Measurements from ENCODE around the gene CCND1.

The CCND1 gene

DNA sequence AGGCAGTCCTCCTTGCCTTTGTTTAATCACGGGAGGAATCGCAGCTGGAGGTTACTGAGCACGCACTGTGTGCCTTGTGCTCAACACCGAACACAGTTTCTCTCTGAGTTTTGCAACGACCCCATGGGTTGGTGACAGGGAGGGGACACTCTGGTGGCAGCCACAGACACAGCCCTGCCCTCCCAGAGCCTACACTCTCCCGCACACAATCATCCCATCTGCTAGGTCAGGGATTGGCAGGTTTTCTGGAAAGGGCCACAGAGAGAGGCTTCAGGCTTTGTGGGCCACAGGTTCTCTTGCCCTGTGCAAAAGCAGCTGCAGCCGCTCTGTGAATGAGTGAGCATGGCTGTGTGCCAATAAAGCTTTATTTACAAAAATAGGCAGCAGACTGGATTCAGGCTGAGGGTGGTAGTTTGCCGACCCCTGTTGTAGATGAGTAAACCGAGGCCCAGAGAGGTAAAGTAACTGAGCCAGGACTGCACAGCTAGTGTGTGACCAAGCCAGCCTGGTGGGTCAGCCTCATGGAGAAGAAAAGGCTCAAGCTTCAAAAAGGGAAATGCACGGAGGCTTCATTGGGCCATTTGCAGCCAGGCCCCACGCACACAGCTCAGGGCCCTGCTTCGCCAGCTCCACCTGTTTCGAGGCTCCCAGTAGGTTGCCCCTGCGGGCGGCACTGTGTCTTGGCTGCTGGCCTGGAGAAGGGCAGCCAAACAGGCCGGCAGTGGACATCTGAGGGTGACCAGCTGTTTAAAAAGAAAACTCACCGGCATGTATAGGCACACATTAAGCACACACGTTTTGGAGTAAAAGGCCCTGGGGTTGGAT lies 17.9 kb downstream of the CCND1 start:
- H3K4me2 ChIP-seq: no peak overlapping the region
- H3K27me3 ChIP-seq: no peaks in the 10 kb centered on the region
- H3K4me3 ChIP-seq: no peak overlapping the region
- no peak overlapping the region for H3K27ac ChIP-seq
- TF ChIP-seq Cebpa-rat (IDR thresholded peaks at IDR 0.05): no peak
- H3K36me3 ChIP-seq: peaks cover 2% of the 10 kb centered on the region; the same call in 1 of the 2 replicates
- H3K4me1 ChIP-seq: peaks cover 32% of the 10 kb centered on the region
- no peak overlapping the region for H3K9ac ChIP-seq
- H4K20me1 ChIP-seq: peaks cover 18% of the 10 kb centered on the region
- H3K9me3 ChIP-seq: no peaks in the 10 kb centered on the region

DNA sequence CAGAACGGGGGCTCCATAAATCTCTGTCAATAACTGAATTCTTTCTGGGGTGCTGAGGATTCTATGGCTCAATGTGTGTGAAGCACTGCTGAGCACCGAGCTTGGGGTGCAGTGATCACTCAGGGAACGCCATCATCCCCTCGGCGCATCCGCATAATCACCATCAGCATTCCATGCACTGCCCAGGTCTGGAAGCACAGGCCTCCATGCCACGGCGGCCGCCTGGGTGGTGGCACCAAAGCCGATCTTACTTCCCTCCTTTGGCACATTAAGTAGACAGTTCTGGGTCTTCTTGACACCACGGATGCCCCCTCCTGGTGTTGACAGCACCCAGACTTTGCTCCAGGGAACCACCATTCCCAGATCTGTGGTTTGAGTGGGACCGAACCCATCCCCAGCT lies 18.6 kb downstream of the CCND1 start:
- H3K4me2 ChIP-seq: no peak overlapping the region
- H3K9me3 ChIP-seq: no peaks in the 10 kb centered on the region
- H3K27me3 ChIP-seq: no peaks in the 10 kb centered on the region
- H3K36me3 ChIP-seq: peaks cover 9% of the 10 kb centered on the region; the same call in 1 of the 2 replicates
- peaks cover 36% of the 10 kb centered on the region for H3K4me1 ChIP-seq
- H3K9ac ChIP-seq: no peak overlapping the region
- H4K20me1 ChIP-seq: peaks cover 26% of the 10 kb centered on the region
- no peak for TF ChIP-seq Cebpa-rat (IDR thresholded peaks at IDR 0.05)
- no peak overlapping the region for H3K27ac ChIP-seq
- no peak overlapping the region for H3K4me3 ChIP-seq

DNA sequence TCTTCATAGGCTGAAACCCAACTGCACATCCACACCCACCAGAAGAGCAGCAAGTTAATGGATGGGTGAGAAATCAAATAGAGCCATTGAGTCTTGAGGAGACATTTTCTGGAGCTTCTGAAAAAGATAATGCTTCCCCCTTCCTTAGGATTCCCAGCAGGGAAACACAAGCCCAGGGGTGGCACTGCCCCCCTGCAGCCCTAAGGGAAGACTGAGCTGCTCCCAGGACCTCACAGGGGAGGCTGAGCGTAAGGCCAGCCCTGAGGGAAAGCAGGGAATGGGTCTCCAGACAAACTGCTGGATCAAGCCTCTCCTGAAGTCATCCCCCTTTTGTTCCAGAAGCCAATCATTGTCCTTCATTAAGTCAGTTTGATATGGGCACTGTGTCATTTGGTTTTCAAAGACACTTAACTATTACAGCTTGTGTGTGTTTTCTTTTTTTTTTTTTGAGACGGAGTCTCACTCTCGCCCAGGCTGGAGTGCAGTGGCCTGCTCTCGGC lies 19.1 kb downstream of the CCND1 start:
- H3K27ac ChIP-seq: no peak overlapping the region
- H3K4me3 ChIP-seq: no peak overlapping the region
- H4K20me1 ChIP-seq: peaks cover 30% of the 10 kb centered on the region
- no peaks in the 10 kb centered on the region for H3K9me3 ChIP-seq
- no peak overlapping the region for H3K9ac ChIP-seq
- H3K4me1 ChIP-seq: peaks cover 38% of the 10 kb centered on the region
- H3K4me2 ChIP-seq: no peak overlapping the region
- no peak for TF ChIP-seq Cebpa-rat (IDR thresholded peaks at IDR 0.05)
- H3K36me3 ChIP-seq: peaks cover 12% of the 10 kb centered on the region; the same call in 1 of the 2 replicates
- H3K27me3 ChIP-seq: no peaks in the 10 kb centered on the region

DNA sequence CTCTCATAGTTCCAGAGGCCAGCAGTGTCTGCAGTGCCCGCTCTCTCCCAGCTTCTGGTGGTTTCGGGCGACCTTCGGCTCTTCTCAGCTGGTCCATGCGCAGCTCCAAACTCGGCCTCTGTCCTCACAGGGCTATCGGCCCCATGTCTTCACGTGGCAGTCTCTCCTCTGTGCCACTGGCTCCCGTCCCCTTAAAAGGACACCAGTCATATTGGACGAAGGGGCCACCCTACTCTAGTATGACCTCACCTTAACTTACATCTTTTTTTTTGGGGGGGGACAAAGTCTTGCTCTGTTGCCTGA lies 20.4 kb downstream of the CCND1 start:
- peaks cover 48% of the 10 kb centered on the region for H3K4me1 ChIP-seq
- peaks cover 43% of the 10 kb centered on the region for H4K20me1 ChIP-seq
- no peak for TF ChIP-seq Cebpa-rat (IDR thresholded peaks at IDR 0.05)

DNA sequence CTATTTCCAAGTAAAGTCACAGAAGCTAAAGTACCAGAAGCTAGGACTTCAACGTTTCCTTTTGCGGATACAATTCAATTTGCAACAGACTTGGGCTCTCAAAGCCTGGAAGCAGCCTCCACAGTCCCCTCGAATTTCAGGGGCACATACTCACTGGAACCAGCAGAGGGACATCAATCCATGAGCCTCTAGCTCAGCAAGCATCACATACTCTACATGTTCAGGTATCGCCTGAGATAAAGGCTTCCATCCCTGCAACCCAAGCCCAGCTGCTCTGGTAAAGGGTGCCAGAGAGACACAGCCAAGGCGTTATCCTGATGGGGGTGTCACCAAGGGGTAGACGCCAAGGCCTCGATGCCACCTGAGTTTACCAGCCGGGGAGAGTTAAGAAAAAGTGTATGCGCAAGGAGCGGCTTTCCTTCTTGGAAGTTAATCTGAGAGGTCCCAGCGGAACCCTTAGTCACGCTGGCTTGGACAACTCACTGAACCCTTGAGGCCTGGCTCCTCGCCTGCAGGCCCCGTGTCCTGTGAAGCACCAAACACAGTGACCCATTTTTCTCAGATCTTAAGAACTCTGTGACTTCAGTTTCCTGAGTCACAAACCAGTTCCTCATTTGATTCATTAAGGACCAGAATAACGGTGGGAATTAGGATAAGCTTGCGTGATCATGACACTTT lies 21.2 kb downstream of the CCND1 start:
- Histone ChIP-seq H4K20me1 (peaks cover 51% of the 10 kb centered on the region), H3K4me2 (peak overlapping the region; percentile 70)

More for the DNA sequence above, 20.4 kb downstream of the CCND1 start:
- Histone ChIP-seq H3K27ac (no peak overlapping the region), H3K9ac (no peak overlapping the region), H3K4me3 (no peak overlapping the region), H3K27me3 (no peaks in the 10 kb centered on the region), H3K9me3 (no peaks in the 10 kb centered on the region), H3K36me3 (peaks cover 21% of the 10 kb centered on the region; the same call in 1 of the 2 replicates), H3K4me2 (peak overlapping the region; percentile 70)

DNA sequence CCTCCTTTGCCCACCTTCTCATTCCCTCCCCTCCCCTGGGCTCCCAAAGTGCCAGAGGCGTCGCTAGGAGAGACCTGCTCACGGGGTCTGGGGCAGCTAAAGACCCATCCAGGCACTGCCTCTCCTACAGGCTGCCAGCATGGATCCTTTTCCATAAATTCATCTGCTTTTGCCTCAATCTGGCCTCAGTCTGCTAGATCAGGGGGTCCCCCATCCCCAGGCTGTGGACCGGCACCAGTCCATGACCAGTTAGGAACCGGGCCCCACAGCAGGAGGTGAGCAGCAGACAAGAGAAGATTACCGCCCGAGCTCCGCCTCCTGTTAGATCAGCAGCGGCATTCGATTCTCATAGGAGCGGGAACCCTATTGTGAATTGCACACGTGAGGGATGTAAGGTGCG lies 21.9 kb downstream of the CCND1 start:
- Histone ChIP-seq H3K27me3 (no peaks in the 10 kb centered on the region), H3K9ac (peak overlapping the region; percentile 28; the same call in 1 of the 2 replicates), H3K4me2 (peak overlapping the region; percentile 70), H3K4me3 (no peak overlapping the region), H3K27ac (peak overlapping the region; percentile 33; the same call in 1 of the 2 replicates), H4K20me1 (peaks cover 57% of the 10 kb centered on the region), H3K9me3 (no peaks in the 10 kb centered on the region), H3K4me1 (peaks cover 51% of the 10 kb centered on the region), H3K36me3 (peaks cover 36% of the 10 kb centered on the region)
- no peak for TF ChIP-seq Cebpa-rat (IDR thresholded peaks at IDR 0.05)

More for the DNA sequence above, 21.2 kb downstream of the CCND1 start:
- Histone ChIP-seq H3K4me3 (no peak overlapping the region), H3K27me3 (no peaks in the 10 kb centered on the region), H3K9me3 (no peaks in the 10 kb centered on the region), H3K27ac (peak overlapping the region; percentile 33; the same call in 1 of the 2 replicates), H3K36me3 (peaks cover 29% of the 10 kb centered on the region), H3K9ac (peak overlapping the region; percentile 28; the same call in 1 of the 2 replicates), H3K4me1 (peaks cover 48% of the 10 kb centered on the region)
- no peak for TF ChIP-seq Cebpa-rat (IDR thresholded peaks at IDR 0.05)

DNA sequence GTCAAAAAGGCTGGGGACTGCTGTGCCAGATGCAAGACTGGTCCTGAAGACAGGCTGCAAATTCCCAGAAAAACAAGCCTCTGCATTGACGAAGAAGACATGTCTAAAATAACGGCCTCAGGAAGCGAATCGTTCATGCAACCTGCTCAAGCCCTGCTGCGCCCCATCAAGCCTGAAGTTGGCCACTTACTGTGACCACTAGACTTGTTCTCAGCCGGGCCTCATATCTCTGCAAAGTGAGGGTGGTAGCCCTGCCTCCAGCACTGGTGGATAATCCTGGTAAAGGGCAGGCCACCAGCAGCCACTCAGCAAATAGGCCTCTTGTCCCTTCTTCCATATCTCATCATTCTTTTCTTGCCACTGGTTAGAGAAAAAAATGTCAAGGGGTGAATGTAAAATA lies 22.4 kb downstream of the CCND1 start:
- Histone ChIP-seq H3K27ac (no peak overlapping the region), H3K4me1 (peaks cover 56% of the 10 kb centered on the region), H4K20me1 (peaks cover 62% of the 10 kb centered on the region), H3K36me3 (peaks cover 37% of the 10 kb centered on the region), H3K4me2 (peak overlapping the region; percentile 70), H3K4me3 (no peak overlapping the region), H3K9ac (no peak overlapping the region), H3K27me3 (no peaks in the 10 kb centered on the region), H3K9me3 (no peaks in the 10 kb centered on the region)
- no peak for TF ChIP-seq Cebpa-rat (IDR thresholded peaks at IDR 0.05)

DNA sequence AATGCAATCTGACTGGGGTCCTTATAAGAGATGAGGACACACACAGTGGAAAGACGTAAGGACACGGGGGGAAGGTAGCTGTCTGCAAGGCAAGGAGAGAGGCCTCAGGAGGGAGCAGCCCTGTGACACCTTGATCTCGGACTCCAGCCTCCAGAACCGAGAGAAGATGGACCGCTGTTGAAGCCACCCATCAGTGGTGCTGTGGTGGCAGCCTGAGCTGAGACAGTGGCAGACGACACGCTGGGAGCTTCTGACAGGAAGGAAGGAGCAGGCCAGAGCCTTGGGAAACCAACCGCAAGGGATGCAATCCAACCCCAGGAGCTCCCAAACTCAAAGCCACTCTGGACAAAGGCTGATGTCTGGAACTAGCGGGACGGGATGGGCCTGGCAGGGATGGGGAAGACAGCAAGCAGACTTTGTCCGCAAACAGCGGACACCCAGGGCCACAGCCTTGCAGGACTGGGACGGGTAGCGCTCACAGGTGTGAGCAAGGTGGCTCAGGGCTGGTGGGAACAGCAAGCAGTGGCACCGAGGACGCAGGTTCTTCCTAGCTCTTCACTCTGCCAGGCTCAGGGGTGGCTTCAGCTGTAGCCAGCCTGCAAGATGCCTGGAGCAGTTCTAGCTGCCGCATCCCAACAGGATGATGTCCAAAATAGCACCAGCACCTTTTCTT lies 23.3 kb downstream of the CCND1 start:
- TF ChIP-seq Cebpa-rat (IDR thresholded peaks at IDR 0.05): no peak
- H3K4me2 ChIP-seq: peak overlapping the region; percentile 70
- peaks cover 66% of the 10 kb centered on the region for H3K4me1 ChIP-seq
- H3K9ac ChIP-seq: no peak overlapping the region
- no peaks in the 10 kb centered on the region for H3K27me3 ChIP-seq
- H4K20me1 ChIP-seq: peaks cover 68% of the 10 kb centered on the region
- H3K4me3 ChIP-seq: no peak overlapping the region
- no peaks in the 10 kb centered on the region for H3K9me3 ChIP-seq
- H3K36me3 ChIP-seq: peaks cover 40% of the 10 kb centered on the region
- H3K27ac ChIP-seq: no peak overlapping the region

DNA sequence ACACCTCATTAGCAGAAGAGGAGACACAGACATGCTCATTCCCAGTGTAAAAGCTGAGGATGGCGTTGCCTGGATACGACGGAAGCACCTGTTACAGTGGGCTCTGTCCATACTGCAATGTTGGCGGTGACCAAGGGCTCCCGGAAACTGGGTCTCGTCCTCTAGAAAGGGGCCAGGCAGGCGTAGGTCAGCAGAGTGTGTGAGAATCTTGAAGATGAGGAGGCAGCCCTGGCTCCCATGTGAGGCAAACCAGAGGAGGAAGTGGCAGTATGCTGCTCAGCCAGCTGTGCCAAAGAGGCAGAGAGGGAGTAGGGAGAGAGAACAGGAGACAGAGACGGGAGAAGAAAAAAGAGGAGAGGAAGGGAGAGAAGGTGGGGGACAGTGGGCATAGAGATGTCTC lies 23.9 kb downstream of the CCND1 start:
- Histone ChIP-seq H4K20me1 (peaks cover 75% of the 10 kb centered on the region), H3K9me3 (no peaks in the 10 kb centered on the region), H3K4me1 (peaks cover 72% of the 10 kb centered on the region), H3K9ac (no peak overlapping the region), H3K27ac (no peak overlapping the region), H3K36me3 (peaks cover 46% of the 10 kb centered on the region), H3K27me3 (no peaks in the 10 kb centered on the region), H3K4me3 (no peak overlapping the region), H3K4me2 (peak overlapping the region; percentile 41)
- no peak for TF ChIP-seq Cebpa-rat (IDR thresholded peaks at IDR 0.05)

All from BLaER1 (cell line).